Measurements from ENCODE around the gene ABCG4.

ABCG4 gene

DNA sequence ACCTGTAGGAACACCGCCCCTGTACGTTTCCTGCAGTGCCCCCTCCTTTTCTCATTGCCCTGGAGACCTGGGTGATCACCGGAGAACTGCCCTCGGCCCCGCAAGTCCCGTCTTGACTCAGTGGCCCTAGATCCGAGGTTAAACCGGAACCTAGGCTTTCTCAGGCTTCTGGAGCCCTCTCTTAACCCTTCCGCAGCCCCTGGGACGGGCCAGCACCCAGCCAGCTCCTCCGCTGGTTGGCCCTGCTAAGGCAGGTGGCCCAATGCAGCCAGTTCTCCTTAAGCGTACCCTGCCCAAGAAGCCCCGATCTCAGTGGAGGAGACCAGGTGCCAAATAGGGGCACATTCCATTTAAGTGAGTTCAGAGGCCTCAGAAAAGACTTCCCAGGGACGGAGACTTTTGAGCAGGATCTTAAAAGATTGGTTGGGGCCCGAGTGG, 20.4 kb downstream of the ABCG4 start:
- peak; percentile 71 for DNase-seq (ENCODE audit: low spot score)
- in situ Hi-C loops (cut with MboI; ENCODE audit: low pct_unique_long_range_greater_than_20kb, low sequenced_read_pairs, unreplicated experiment), result no loop called here
- TF ChIP-seq, protein P1, sequence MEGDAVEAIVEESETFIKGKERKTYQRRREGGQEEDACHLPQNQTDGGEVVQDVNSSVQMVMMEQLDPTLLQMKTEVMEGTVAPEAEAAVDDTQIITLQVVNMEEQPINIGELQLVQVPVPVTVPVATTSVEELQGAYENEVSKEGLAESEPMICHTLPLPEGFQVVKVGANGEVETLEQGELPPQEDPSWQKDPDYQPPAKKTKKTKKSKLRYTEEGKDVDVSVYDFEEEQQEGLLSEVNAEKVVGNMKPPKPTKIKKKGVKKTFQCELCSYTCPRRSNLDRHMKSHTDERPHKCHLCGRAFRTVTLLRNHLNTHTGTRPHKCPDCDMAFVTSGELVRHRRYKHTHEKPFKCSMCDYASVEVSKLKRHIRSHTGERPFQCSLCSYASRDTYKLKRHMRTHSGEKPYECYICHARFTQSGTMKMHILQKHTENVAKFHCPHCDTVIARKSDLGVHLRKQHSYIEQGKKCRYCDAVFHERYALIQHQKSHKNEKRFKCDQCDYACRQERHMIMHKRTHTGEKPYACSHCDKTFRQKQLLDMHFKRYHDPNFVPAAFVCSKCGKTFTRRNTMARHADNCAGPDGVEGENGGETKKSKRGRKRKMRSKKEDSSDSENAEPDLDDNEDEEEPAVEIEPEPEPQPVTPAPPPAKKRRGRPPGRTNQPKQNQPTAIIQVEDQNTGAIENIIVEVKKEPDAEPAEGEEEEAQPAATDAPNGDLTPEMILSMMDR (IDR thresholded peaks at IDR 0.05; ENCODE audit: extremely low read depth, insufficient read depth, missing control alignments), result no peak

DNA sequence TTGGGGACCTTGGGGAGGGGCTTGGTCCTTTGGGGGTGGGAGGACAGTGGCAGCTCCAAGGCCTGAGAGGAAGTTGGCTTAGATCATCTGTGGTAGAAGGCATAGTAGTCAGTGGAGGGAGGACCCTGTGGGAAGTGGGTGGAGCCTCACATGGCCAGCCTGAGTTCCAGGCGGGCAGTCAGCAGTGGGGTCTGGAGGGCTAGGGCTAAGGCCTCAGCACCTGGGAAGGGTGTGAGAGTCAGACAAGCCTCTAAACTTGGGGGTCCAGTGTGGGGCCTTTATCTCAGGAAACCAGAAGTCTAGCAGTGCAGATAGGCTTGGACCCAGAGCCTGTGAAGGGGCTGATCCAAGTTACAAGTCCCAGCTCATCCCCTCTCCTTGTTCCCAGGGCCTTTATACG, 23.7 kb downstream of the ABCG4 start:
- no peak for DNase-seq (ENCODE audit: low spot score)
- TF ChIP-seq, protein P1 (IDR thresholded peaks at IDR 0.05; ENCODE audit: extremely low read depth, insufficient read depth, missing control alignments), result no peak
- in situ Hi-C loops (cut with MboI; ENCODE audit: low pct_unique_long_range_greater_than_20kb, low sequenced_read_pairs, unreplicated experiment), result no loop called here

DNA sequence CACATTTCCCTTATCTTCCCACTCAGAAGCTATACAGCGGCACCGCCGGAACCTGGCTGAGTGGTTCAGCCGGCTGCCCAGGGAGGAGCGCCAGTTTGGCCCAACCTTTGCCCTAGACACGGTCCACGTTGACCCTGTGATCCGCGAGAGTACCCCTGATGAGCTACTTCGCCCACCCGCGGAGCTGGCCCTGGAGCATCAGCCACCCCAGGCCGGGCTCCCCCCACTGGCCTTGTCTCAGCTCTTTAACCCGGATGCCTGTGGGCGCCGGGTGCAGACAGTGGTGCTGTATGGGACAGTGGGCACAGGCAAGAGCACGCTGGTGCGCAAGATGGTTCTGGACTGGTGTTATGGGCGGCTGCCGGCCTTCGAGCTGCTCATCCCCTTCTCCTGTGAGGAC, 24.6 kb downstream of the ABCG4 start:
- DNase-seq (ENCODE audit: low spot score), result no peak
- TF ChIP-seq, protein P1 (IDR thresholded peaks at IDR 0.05; ENCODE audit: extremely low read depth, insufficient read depth, missing control alignments), result no peak
- in situ Hi-C loops (cut with MboI; ENCODE audit: low pct_unique_long_range_greater_than_20kb, low sequenced_read_pairs, unreplicated experiment), result no loop called here

DNA sequence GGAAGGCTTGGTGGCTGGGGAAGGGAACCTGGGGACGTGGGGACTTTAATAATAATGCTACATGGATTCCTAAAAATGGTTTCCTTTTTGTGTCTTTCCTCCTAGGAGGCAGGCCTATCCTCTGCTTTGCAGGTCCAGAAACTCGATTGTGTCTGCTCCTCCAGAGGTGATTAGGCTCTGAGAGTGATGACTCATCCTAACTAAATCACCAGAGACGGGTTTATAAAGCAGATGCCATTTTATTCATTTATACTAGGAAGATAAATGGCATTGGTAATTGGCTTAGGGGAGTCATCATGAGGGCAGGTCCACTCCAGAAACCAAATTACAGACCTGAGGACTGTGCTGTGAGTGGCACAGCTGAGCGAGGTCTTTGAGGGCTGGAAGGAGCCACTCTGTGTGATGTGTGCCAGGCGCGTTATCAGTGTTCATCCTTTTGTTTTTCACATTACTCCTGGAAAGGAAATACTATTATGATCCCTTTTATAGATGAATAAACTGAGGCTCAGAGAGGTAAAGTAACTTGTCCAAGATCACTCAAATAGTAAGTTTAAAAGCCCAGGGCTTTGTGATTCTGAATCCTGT, 26.7 kb downstream of the ABCG4 start:
- DNase-seq (ENCODE audit: low spot score), result no peak
- in situ Hi-C loops (cut with MboI; ENCODE audit: low pct_unique_long_range_greater_than_20kb, low sequenced_read_pairs, unreplicated experiment), result no loop called here
- TF ChIP-seq, protein P1 (IDR thresholded peaks at IDR 0.05; ENCODE audit: extremely low read depth, insufficient read depth, missing control alignments), result no peak

DNA sequence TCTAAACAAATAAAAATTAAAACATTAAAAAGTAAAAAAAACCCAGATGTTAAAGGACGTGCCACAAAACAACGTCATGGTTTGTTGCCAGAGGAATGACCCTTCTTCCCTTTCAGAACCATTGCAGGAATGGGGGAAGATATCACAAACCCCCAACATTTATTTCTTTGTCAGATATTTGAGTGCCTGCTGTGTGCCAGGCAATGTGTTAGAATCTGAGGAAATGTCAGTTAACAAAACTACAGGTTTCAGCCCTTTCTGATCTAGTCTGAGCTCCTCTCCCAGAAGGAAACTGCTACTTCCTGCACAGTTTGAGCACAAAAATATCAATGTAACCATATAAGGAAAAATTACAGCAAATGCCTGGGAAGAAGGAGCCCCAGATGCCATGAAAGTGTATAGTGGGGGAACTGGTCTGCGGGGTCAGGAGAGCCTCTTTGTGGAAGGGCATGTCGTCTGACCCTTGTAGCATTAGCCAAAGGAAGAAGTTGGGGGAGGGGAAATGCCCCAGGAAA, 29.4 kb downstream of the ABCG4 start:
- DNase-seq (ENCODE audit: low spot score), result no peak
- TF ChIP-seq, protein P1 (IDR thresholded peaks at IDR 0.05; ENCODE audit: extremely low read depth, insufficient read depth, missing control alignments), result no peak

DNA sequence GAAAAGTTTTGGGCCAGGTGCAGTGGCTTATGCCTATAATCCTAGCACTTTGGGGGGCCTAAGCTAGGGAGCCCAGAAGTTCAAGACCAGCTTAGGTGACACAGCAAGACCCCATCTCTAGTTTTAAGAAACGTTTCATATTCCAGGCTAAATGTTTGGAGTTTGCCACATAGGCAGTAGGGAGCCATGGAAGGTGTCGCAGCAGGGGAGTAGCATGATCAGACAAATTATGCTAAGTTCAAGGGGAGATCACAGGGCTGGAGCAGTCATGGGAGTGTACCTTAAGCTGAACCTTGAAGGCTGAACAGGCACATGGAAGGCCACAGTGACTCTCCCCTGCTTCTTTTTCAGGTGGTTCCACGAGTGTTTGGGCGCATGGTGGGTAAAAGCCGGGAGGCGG, 30.5 kb downstream of the ABCG4 start:
- DNase-seq (ENCODE audit: low spot score), result no peak
- in situ Hi-C loops (cut with MboI; ENCODE audit: low pct_unique_long_range_greater_than_20kb, low sequenced_read_pairs, unreplicated experiment), result no loop called here
- TF ChIP-seq, protein P1 (IDR thresholded peaks at IDR 0.05; ENCODE audit: extremely low read depth, insufficient read depth, missing control alignments), result no peak

More for the DNA sequence above, 29.4 kb downstream of the ABCG4 start:
- in situ Hi-C loops (cut with MboI; ENCODE audit: low pct_unique_long_range_greater_than_20kb, low sequenced_read_pairs, unreplicated experiment), result no loop called here

Data from GM13977 (cell line).